ENCODE results near the gene IL31RA. TPM values are rescaled to one million over a fixed set of nuclear protein-coding genes. Genes with fewer than 3 reads are reported as not detected.
A peak's percentile ranks its signal among the peaks of the same experiment; 100 is the strongest.
"Not testable (repeated sequence)": the region's sequence is repeated elsewhere in the genome, so short reads cannot be mapped to it uniquely, and the experiment has no call there.

IL31RA gene
- total RNA-seq, 1 donor from 2014 or later: 0.16 TPM

- DNase-seq (ENCODE audit: low read depth): no peak
Measured at GRCh38 chr5:55924744-55925143, 73.6 kb downstream of the IL31RA start.

GRCh38 chr5:55925181-55925580 is 74.0 kb downstream of the IL31RA start:
- DNase-seq (ENCODE audit: low read depth): no peak

GRCh38 chr5:55925712-55926111 is 74.6 kb downstream of the IL31RA start:
- no peak for DNase-seq (ENCODE audit: low read depth)

- DNase-seq (ENCODE audit: low read depth): no peak
Measured at GRCh38 chr5:55926476-55926875, 75.3 kb downstream of the IL31RA start.

GRCh38 chr5:55927861-55928655 is 76.9 kb downstream of the IL31RA start:
- DNase-seq (ENCODE audit: low read depth): no peak

- DNase-seq (ENCODE audit: low read depth): no peak
Measured at GRCh38 chr5:55929020-55929799, 78.1 kb downstream of the IL31RA start.

- DNase-seq (ENCODE audit: low read depth): no peak
Measured at GRCh38 chr5:55932700-55933099, 81.5 kb downstream of the IL31RA start.

GRCh38 chr5:55933377-55934114 is 82.4 kb downstream of the IL31RA start:
- no peak for DNase-seq (ENCODE audit: low read depth)

GRCh38 chr5:55934115-55934613 is 83.0 kb downstream of the IL31RA start:
- DNase-seq (ENCODE audit: low read depth): no peak

GRCh38 chr5:55934720-55935119 is 83.6 kb downstream of the IL31RA start:
- DNase-seq (ENCODE audit: low read depth): no peak

- no peak for DNase-seq (ENCODE audit: low read depth)
Measured at GRCh38 chr5:55935371-55935770, 84.2 kb downstream of the IL31RA start.

GRCh38 chr5:55936100-55936693 is 85.0 kb downstream of the IL31RA start:
- peak; percentile 77 for DNase-seq (ENCODE audit: low read depth)

GRCh38 chr5:55937598-55937997 is 86.4 kb downstream of the IL31RA start:
- DNase-seq (ENCODE audit: low read depth): not testable (repeated sequence)

- DNase-seq (ENCODE audit: low read depth): not testable (repeated sequence)
Measured at GRCh38 chr5:55941154-55941553, 90.0 kb downstream of the IL31RA start.

- DNase-seq (ENCODE audit: low read depth): no peak
Measured at GRCh38 chr5:55959208-55959607, 108.1 kb downstream of the IL31RA start.

GRCh38 chr5:55960779-55961178 is 109.6 kb downstream of the IL31RA start:
- DNase-seq (ENCODE audit: low read depth): no peak

- no peak for DNase-seq (ENCODE audit: low read depth)
Measured at GRCh38 chr5:55965525-55965924, 114.4 kb downstream of the IL31RA start.

- no peak for DNase-seq (ENCODE audit: low read depth)
Measured at GRCh38 chr5:55966284-55966683, 115.1 kb downstream of the IL31RA start.

GRCh38 chr5:55969956-55970355 is 118.8 kb downstream of the IL31RA start:
- no peak for DNase-seq (ENCODE audit: low read depth)

Measured in myocyte (in vitro differentiated cells).